Measurements from ENCODE around the gene NIM1K. TPM values are rescaled to one million over a fixed set of nuclear protein-coding genes. Genes with fewer than 3 reads are reported as not detected.

Gene NIM1K
- total RNA-seq, 1 donor from 2014 or later: 0.54 TPM

- no peak overlapping the region for H3K27ac Mint-ChIP-seq (ENCODE audit: unreplicated experiment)
Measured at GRCh38 chr5:43155394-43156096, 36.5 kb upstream of the NIM1K start.

GRCh38 chr5:43156388-43156787, 35.6 kb upstream of the NIM1K start:
- Histone ChIP-seq H3K9me3 (ENCODE audit: insufficient read depth, low read depth, low read length) (no peaks in the 10 kb centered on the region), H3K36me3 (ENCODE audit: insufficient read depth, low read length) (peaks cover 1% of the 10 kb centered on the region), H3K4me3 (ENCODE audit: insufficient read depth, low read depth, low read length) (no peak overlapping the region), H4K20me1 (ENCODE audit: insufficient read depth, low read length) (peaks cover 73% of the 10 kb centered on the region), H3K4me1 (ENCODE audit: insufficient read depth, low read length) (peaks cover 4% of the 10 kb centered on the region), H3K27me3 (ENCODE audit: insufficient read depth, low read length) (no peaks in the 10 kb centered on the region), H2AFZ (ENCODE audit: low read depth, low read length) (no peak overlapping the region), H3K27ac (ENCODE audit: low read depth, low read length) (no peak overlapping the region), H3K79me2 (ENCODE audit: insufficient read depth, low read length) (peaks cover 56% of the 10 kb centered on the region), H3K4me2 (ENCODE audit: low read length) (peak overlapping the region; percentile 7), H3K9ac (ENCODE audit: low read length) (no peak overlapping the region)
- Mint-ChIP-seq H3K4me1 (ENCODE audit: low read depth, unreplicated experiment) (peaks cover 2% of the 10 kb centered on the region), H3K9me3 (ENCODE audit: unreplicated experiment) (no peaks in the 10 kb centered on the region), H3K27ac (ENCODE audit: unreplicated experiment) (no peak overlapping the region), H3K36me3 (ENCODE audit: low read depth, unreplicated experiment) (peaks cover 9% of the 10 kb centered on the region), H3K4me3 (ENCODE audit: unreplicated experiment) (no peak overlapping the region), H3K27me3 (ENCODE audit: low read depth, unreplicated experiment) (no peaks in the 10 kb centered on the region)
- DNase-seq (ENCODE audit: low read depth) (peak; percentile 55), FAIRE-seq (no peak)
- no peak for TF ChIP-seq EZH2 (IDR thresholded peaks at IDR 0.05; ENCODE audit: insufficient read depth, low read length)
- TF ChIP-seq, protein P1, sequence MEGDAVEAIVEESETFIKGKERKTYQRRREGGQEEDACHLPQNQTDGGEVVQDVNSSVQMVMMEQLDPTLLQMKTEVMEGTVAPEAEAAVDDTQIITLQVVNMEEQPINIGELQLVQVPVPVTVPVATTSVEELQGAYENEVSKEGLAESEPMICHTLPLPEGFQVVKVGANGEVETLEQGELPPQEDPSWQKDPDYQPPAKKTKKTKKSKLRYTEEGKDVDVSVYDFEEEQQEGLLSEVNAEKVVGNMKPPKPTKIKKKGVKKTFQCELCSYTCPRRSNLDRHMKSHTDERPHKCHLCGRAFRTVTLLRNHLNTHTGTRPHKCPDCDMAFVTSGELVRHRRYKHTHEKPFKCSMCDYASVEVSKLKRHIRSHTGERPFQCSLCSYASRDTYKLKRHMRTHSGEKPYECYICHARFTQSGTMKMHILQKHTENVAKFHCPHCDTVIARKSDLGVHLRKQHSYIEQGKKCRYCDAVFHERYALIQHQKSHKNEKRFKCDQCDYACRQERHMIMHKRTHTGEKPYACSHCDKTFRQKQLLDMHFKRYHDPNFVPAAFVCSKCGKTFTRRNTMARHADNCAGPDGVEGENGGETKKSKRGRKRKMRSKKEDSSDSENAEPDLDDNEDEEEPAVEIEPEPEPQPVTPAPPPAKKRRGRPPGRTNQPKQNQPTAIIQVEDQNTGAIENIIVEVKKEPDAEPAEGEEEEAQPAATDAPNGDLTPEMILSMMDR (IDR thresholded peaks at IDR 0.05; ENCODE audit: insufficient read depth, low read depth, low read length): no peak

More at GRCh38 chr5:43155394-43156096, 36.5 kb upstream of the NIM1K start:
- Mint-ChIP-seq H3K9me3 (ENCODE audit: unreplicated experiment) (no peaks in the 10 kb centered on the region), H3K27me3 (ENCODE audit: low read depth, unreplicated experiment) (no peaks in the 10 kb centered on the region), H3K4me1 (ENCODE audit: low read depth, unreplicated experiment) (peaks cover 2% of the 10 kb centered on the region), H3K36me3 (ENCODE audit: low read depth, unreplicated experiment) (peaks cover 6% of the 10 kb centered on the region), H3K4me3 (ENCODE audit: unreplicated experiment) (no peak overlapping the region)
- peaks cover 64% of the 10 kb centered on the region for H3K79me2 ChIP-seq (ENCODE audit: insufficient read depth, low read length)
- H3K4me3 ChIP-seq (ENCODE audit: insufficient read depth, low read depth, low read length): no peak overlapping the region
- no peaks in the 10 kb centered on the region for H3K36me3 ChIP-seq (ENCODE audit: insufficient read depth, low read length)
- DNase-seq (ENCODE audit: low read depth) (no peak), FAIRE-seq (no peak)
- no peaks in the 10 kb centered on the region for H3K9me3 ChIP-seq (ENCODE audit: insufficient read depth, low read depth, low read length)
- H3K27me3 ChIP-seq (ENCODE audit: insufficient read depth, low read length): no peaks in the 10 kb centered on the region
- H3K27ac ChIP-seq (ENCODE audit: low read depth, low read length): no peak overlapping the region
- no peak overlapping the region for H3K9ac ChIP-seq (ENCODE audit: low read length)
- no peak overlapping the region for H2AFZ ChIP-seq (ENCODE audit: low read depth, low read length)
- peaks cover 4% of the 10 kb centered on the region for H3K4me1 ChIP-seq (ENCODE audit: insufficient read depth, low read length)
- no peak overlapping the region for H3K4me2 ChIP-seq (ENCODE audit: low read length)
- peaks cover 82% of the 10 kb centered on the region for H4K20me1 ChIP-seq (ENCODE audit: insufficient read depth, low read length)
- TF ChIP-seq, protein P1 (IDR thresholded peaks at IDR 0.05; ENCODE audit: insufficient read depth, low read depth, low read length): no peak
- TF ChIP-seq EZH2 (IDR thresholded peaks at IDR 0.05; ENCODE audit: insufficient read depth, low read length): no peak

GRCh38 chr5:43157068-43157467, 35.0 kb upstream of the NIM1K start:
- DNase-seq (ENCODE audit: low read depth): peak; percentile 12
- Histone ChIP-seq H3K27ac (ENCODE audit: low read depth, low read length) (no peak overlapping the region), H3K27me3 (ENCODE audit: insufficient read depth, low read length) (no peaks in the 10 kb centered on the region), H3K36me3 (ENCODE audit: insufficient read depth, low read length) (peaks cover 7% of the 10 kb centered on the region), H3K79me2 (ENCODE audit: insufficient read depth, low read length) (peaks cover 52% of the 10 kb centered on the region), H3K4me3 (ENCODE audit: insufficient read depth, low read depth, low read length) (no peak overlapping the region), H3K9me3 (ENCODE audit: insufficient read depth, low read depth, low read length) (no peaks in the 10 kb centered on the region), H4K20me1 (ENCODE audit: insufficient read depth, low read length) (peaks cover 66% of the 10 kb centered on the region), H3K4me2 (ENCODE audit: low read length) (no peak overlapping the region), H2AFZ (ENCODE audit: low read depth, low read length) (no peak overlapping the region), H3K9ac (ENCODE audit: low read length) (no peak overlapping the region), H3K4me1 (ENCODE audit: insufficient read depth, low read length) (peaks cover 4% of the 10 kb centered on the region)
- H3K9me3 Mint-ChIP-seq (ENCODE audit: unreplicated experiment): no peaks in the 10 kb centered on the region
- FAIRE-seq: no peak
- H3K36me3 Mint-ChIP-seq (ENCODE audit: low read depth, unreplicated experiment): peaks cover 9% of the 10 kb centered on the region
- no peak overlapping the region for H3K4me3 Mint-ChIP-seq (ENCODE audit: unreplicated experiment)
- no peak for TF ChIP-seq EZH2 (IDR thresholded peaks at IDR 0.05; ENCODE audit: insufficient read depth, low read length)
- TF ChIP-seq, protein P1 (IDR thresholded peaks at IDR 0.05; ENCODE audit: insufficient read depth, low read depth, low read length): no peak
- H3K27me3 Mint-ChIP-seq (ENCODE audit: low read depth, unreplicated experiment): no peaks in the 10 kb centered on the region
- H3K27ac Mint-ChIP-seq (ENCODE audit: unreplicated experiment): no peak overlapping the region
- peaks cover 2% of the 10 kb centered on the region for H3K4me1 Mint-ChIP-seq (ENCODE audit: low read depth, unreplicated experiment)

Data from astrocyte (in vitro differentiated cells and primary cell).